SIG-M5 (cell line): ENCODE measurements around the gene GALNT9.
"Not testable (repeated sequence)": the region's sequence is repeated elsewhere in the genome, so short reads cannot be mapped to it uniquely, and the experiment has no call there.

Source experiments
- DNase-seq: peaks from one replicate; lab custom pipeline; 2025; lab: John Stamatoyannopoulos, UW

GALNT9 gene

GRCh38 chr12:132196873-132197390 lies 132.5 kb downstream of the GALNT9 start:
- DNase-seq: no peak

- no peak for DNase-seq
Observed at GRCh38 chr12:132196038-132196872, 133.1 kb downstream of the GALNT9 start.

GRCh38 chr12:132195242-132195641 lies 134.1 kb downstream of the GALNT9 start:
- not testable (repeated sequence) for DNase-seq

GRCh38 chr12:132194556-132194955 lies 134.8 kb downstream of the GALNT9 start:
- DNase-seq: no peak

GRCh38 chr12:132194056-132194455 lies 135.3 kb downstream of the GALNT9 start:
- DNase-seq: no peak

GRCh38 chr12:132191715-132192553 lies 137.5 kb downstream of the GALNT9 start:
- DNase-seq: no peak

GRCh38 chr12:132190834-132191500 lies 138.4 kb downstream of the GALNT9 start:
- DNase-seq: no peak

- DNase-seq: no peak
Observed at GRCh38 chr12:132190012-132190755, 139.2 kb downstream of the GALNT9 start.

- peak; percentile 79 for DNase-seq
Observed at GRCh38 chr12:132189378-132190011, 139.9 kb downstream of the GALNT9 start.

GRCh38 chr12:132188916-132189325 lies 140.5 kb downstream of the GALNT9 start:
- DNase-seq: no peak

- no peak for DNase-seq
Observed at GRCh38 chr12:132188451-132188901, 140.9 kb downstream of the GALNT9 start.

GRCh38 chr12:132187646-132188450 lies 141.5 kb downstream of the GALNT9 start:
- DNase-seq: no peak

- no peak for DNase-seq
Observed at GRCh38 chr12:132186857-132187620, 142.3 kb downstream of the GALNT9 start.

GRCh38 chr12:132186208-132186856 lies 143.1 kb downstream of the GALNT9 start:
- DNase-seq: no peak

- DNase-seq: no peak
Observed at GRCh38 chr12:132185705-132186104, 143.7 kb downstream of the GALNT9 start.

GRCh38 chr12:132182711-132183365 lies 146.6 kb downstream of the GALNT9 start:
- DNase-seq: no peak

- no peak for DNase-seq
Observed at GRCh38 chr12:132182206-132182710, 147.1 kb downstream of the GALNT9 start.
